DLD1 (cell line): ENCODE results near the gene PRKCE.
"Not testable (repeated sequence)": the region's sequence is repeated elsewhere in the genome, so short reads cannot be mapped to it uniquely, and the experiment has no call there.

Experiments used
- in situ Hi-C: cut with HindIII; loops from 2 replicates; pipeline ENCODE4 v1.10.0; 2017; ENCODE audit warnings: low sequenced_read_pairs

Gene PRKCE

GRCh38 chr2:45901468-45902032, 250.1 kb downstream of the PRKCE start:
- in situ Hi-C loops = no loop called here

GRCh38 chr2:45902380-45902779, 250.9 kb downstream of the PRKCE start:
- in situ Hi-C loops = no loop called here

GRCh38 chr2:45902781-45903375, 251.4 kb downstream of the PRKCE start:
- in situ Hi-C loops = no loop called here

GRCh38 chr2:45904267-45904945, 252.9 kb downstream of the PRKCE start:
- in situ Hi-C loops = no loop called here

- in situ Hi-C loops = no loop called here
Measured at GRCh38 chr2:45904946-45905631, 253.6 kb downstream of the PRKCE start.

GRCh38 chr2:45905632-45905958, 254.1 kb downstream of the PRKCE start:
- in situ Hi-C loops = no loop called here

GRCh38 chr2:45907592-45907991, 256.1 kb downstream of the PRKCE start:
- in situ Hi-C loops = no loop called here

- in situ Hi-C loops = no loop called here
Measured at GRCh38 chr2:45908316-45909170, 257.1 kb downstream of the PRKCE start.

GRCh38 chr2:45909171-45909565, 257.7 kb downstream of the PRKCE start:
- in situ Hi-C loops = no loop called here

- in situ Hi-C loops = no loop called here
Measured at GRCh38 chr2:45909677-45910191, 258.3 kb downstream of the PRKCE start.

GRCh38 chr2:45910473-45911060, 259.1 kb downstream of the PRKCE start:
- in situ Hi-C loops = no loop called here

- in situ Hi-C loops = no loop called here
Measured at GRCh38 chr2:45911538-45911937, 260.1 kb downstream of the PRKCE start.

GRCh38 chr2:45912109-45912508, 260.6 kb downstream of the PRKCE start:
- in situ Hi-C loops = no loop called here

GRCh38 chr2:45913539-45913938, 262.1 kb downstream of the PRKCE start:
- in situ Hi-C loops = no loop called here

GRCh38 chr2:45915523-45915922, 264.0 kb downstream of the PRKCE start:
- in situ Hi-C loops = no loop called here

- in situ Hi-C loops = not testable (repeated sequence)
Measured at GRCh38 chr2:45917561-45918176, 266.2 kb downstream of the PRKCE start.

- in situ Hi-C loops = no loop called here
Measured at GRCh38 chr2:45918463-45919159, 267.1 kb downstream of the PRKCE start.

- in situ Hi-C loops = no loop called here
Measured at GRCh38 chr2:45919160-45919650, 267.7 kb downstream of the PRKCE start.

GRCh38 chr2:45919711-45920111, 268.2 kb downstream of the PRKCE start:
- in situ Hi-C loops = no loop called here
